ENCODE results near the gene JMJD8. TPM values are rescaled to one million over a fixed set of nuclear protein-coding genes. Genes with fewer than 3 reads are reported as not detected.

The JMJD8 gene
- total and polyA plus RNA-seq, 9 of the 15 experiments (the other 6 are each of a cell fraction or from before 2014, with no cell fraction given) = 1.2 to 50.6 (median 29.3) TPM

GRCh38 chr16:678858-679813 is 5.0 kb downstream of the JMJD8 start (continued):
- no peak for TF ChIP-seq DEAF1 (CRISPR knock-in tag; IDR thresholded peaks at IDR 0.05)
- TF ChIP-seq CBFA2T3 (IDR thresholded peaks at IDR 0.05) = no peak
- TF ChIP-seq HMG20B (CRISPR knock-in tag; IDR thresholded peaks at IDR 0.05) = no peak
- no peak for TF ChIP-seq ZHX1 (conservative IDR thresholded peaks at IDR 0.05; ENCODE audit: low read length)
- no peak for TF ChIP-seq ZNF77 (CRISPR knock-in tag; IDR thresholded peaks at IDR 0.05)
- no peak for TF ChIP-seq EWSR1 (IDR thresholded peaks at IDR 0.05; ENCODE audit: borderline replicate concordance, low read depth, partially characterized antibody)
- no peak for TF ChIP-seq KAT8 (IDR thresholded peaks at IDR 0.05; ENCODE audit: low read depth)
- no peak for TF ChIP-seq SPI1 (IDR thresholded peaks at IDR 0.05; ENCODE audit: borderline replicate concordance, low read depth, low read length)
- no peak for TF ChIP-seq HIVEP1 (CRISPR knock-in tag; IDR thresholded peaks at IDR 0.05)
- no peak for TF ChIP-seq MTF1 (CRISPR knock-in tag; IDR thresholded peaks at IDR 0.05; ENCODE audit: borderline replicate concordance)
- no peak for TF ChIP-seq ZNF184 (CRISPR knock-in tag; IDR thresholded peaks at IDR 0.05)
- no peak for TF ChIP-seq ZNF212 (CRISPR knock-in tag; IDR thresholded peaks at IDR 0.05)
- no peak for TF ChIP-seq RNF2 (IDR thresholded peaks at IDR 0.05)
- TF ChIP-seq KDM5B (IDR thresholded peaks at IDR 0.05; ENCODE audit: insufficient replicate concordance, low read depth, low read length) = peak; percentile 60
- TF ChIP-seq COPS2 (conservative IDR thresholded peaks at IDR 0.05) = no peak
- no peak for TF ChIP-seq NR1H2 (CRISPR knock-in tag; IDR thresholded peaks at IDR 0.05)
- no peak for TF ChIP-seq MIER1 (IDR thresholded peaks at IDR 0.05; ENCODE audit: low read depth)
- no peak for TF ChIP-seq ARNT (IDR thresholded peaks at IDR 0.05)

Data from K562 (cell line).